Measurements from ENCODE around the gene MYRIP.

MYRIP gene

DNA sequence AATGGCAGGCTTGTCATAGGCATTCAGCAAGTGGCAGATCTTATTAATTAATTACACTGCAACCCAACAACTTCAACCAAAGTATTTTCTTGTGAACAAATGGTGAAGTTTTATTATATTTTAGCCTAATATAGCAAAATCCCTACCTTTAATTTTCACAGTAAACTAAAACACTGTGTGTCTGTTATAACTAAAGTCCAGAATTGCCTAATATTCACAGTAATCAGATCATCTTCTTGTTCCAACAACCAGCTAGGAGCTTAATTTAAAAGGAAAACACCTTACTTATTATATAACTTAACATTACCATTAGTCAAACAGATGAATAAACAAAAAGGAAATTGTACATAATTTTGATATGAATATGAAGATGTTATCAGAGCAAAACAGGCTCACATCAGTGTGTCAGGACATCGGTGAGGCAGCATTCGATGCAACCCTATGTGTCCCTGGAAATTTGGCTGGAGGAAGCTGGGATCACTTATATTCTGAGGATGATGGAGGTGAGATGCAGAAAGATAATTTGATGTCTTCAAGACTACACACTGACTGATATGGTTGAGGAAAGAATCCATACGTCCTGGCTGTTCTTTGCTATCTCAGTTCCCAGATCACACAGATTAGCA is 310.8 kb downstream of the MYRIP start:
- Histone ChIP-seq H3K9me3 (ENCODE audit: low read length) (no peaks in the 10 kb centered on the region), H3K4me1 (ENCODE audit: insufficient read depth, low read length, severe bottlenecking) (no peaks in the 10 kb centered on the region), H3K27ac (ENCODE audit: low read depth, low read length, poor library complexity, severe bottlenecking) (no peak overlapping the region), H3K9me2 (ENCODE audit: low read depth, low read length) (no peaks in the 10 kb centered on the region), H4K20me1 (ENCODE audit: insufficient read depth, low read length) (no peaks in the 10 kb centered on the region), H3K9ac (ENCODE audit: low read length) (no peak overlapping the region), H3K27me3 (ENCODE audit: insufficient read depth, low read length) (no peaks in the 10 kb centered on the region), H3K36me3 (ENCODE audit: insufficient read depth, low read length) (no peaks in the 10 kb centered on the region), H3K79me2 (ENCODE audit: insufficient read depth, low read length) (no peaks in the 10 kb centered on the region), H3K4me3 (ENCODE audit: low read depth, low read length, poor library complexity, severe bottlenecking) (no peak overlapping the region), H3F3A (ENCODE audit: insufficient read depth, low read length) (no peaks in the 10 kb centered on the region), H3K4me2 (ENCODE audit: low read length) (no peak overlapping the region), H2AFZ (ENCODE audit: low read length) (no peak overlapping the region)
- no peak for TF ChIP-seq EZH2 (IDR thresholded peaks at IDR 0.05; ENCODE audit: borderline replicate concordance, low read length)
- no peak for TF ChIP-seq CTCF (IDR thresholded peaks at IDR 0.05; ENCODE audit: low read length)

DNA sequence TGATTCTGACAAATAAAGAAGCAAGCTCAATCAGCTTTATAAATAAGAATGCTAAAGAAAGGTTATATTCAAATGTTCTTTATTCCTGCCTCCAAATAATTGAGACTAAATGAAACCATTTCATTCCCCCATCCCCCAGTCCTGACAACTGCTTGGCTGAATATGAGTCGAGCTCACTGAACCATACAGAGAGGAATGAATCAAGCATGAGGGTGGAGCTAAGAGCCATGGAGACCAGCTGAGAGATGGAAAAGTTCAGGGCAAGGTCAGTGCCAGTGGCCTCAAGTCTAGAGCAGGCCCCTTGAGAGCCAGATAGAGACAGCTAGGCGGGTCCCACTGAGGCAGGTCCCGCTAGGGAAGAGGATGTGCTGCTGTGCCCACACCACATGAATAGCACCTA is 311.4 kb downstream of the MYRIP start:
- H3F3A ChIP-seq (ENCODE audit: insufficient read depth, low read length), result no peaks in the 10 kb centered on the region
- no peaks in the 10 kb centered on the region for H3K27me3 ChIP-seq (ENCODE audit: insufficient read depth, low read length)
- TF ChIP-seq EZH2 (IDR thresholded peaks at IDR 0.05; ENCODE audit: borderline replicate concordance, low read length) (no peak), CTCF (IDR thresholded peaks at IDR 0.05; ENCODE audit: low read length) (no peak)
- H3K4me2 ChIP-seq (ENCODE audit: low read length), result no peak overlapping the region
- H3K9ac ChIP-seq (ENCODE audit: low read length), result no peak overlapping the region
- H3K9me3 ChIP-seq (ENCODE audit: low read length), result no peaks in the 10 kb centered on the region
- no peaks in the 10 kb centered on the region for H3K36me3 ChIP-seq (ENCODE audit: insufficient read depth, low read length)
- H3K4me3 ChIP-seq (ENCODE audit: low read depth, low read length, poor library complexity, severe bottlenecking), result no peak overlapping the region
- no peaks in the 10 kb centered on the region for H3K79me2 ChIP-seq (ENCODE audit: insufficient read depth, low read length)
- H3K27ac ChIP-seq (ENCODE audit: low read depth, low read length, poor library complexity, severe bottlenecking), result no peak overlapping the region
- H4K20me1 ChIP-seq (ENCODE audit: insufficient read depth, low read length), result no peaks in the 10 kb centered on the region
- no peaks in the 10 kb centered on the region for H3K4me1 ChIP-seq (ENCODE audit: insufficient read depth, low read length, severe bottlenecking)
- H3K9me2 ChIP-seq (ENCODE audit: low read depth, low read length), result no peaks in the 10 kb centered on the region
- H2AFZ ChIP-seq (ENCODE audit: low read length), result no peak overlapping the region

DNA sequence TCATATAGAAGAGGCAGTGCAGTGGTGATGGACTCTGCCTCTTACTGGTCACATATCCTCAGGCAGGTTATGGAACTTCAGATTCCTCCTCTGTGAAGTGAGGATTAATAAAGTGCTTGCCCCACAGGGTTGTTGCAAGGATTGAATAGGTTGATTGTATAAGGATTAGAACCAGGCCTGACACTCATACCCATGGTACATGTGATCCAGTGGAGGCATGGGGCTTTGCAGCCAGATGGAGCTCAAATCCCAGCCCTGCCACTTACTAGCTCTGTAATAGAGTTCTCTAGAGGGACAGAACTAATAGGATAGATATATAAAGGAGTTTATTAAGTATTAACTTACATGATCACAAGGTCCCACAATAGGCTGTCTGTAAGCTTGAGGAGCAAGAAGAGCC is 315.5 kb downstream of the MYRIP start:
- Histone ChIP-seq H3K4me3 (ENCODE audit: low read depth, low read length, poor library complexity, severe bottlenecking) (no peak overlapping the region), H3K4me1 (ENCODE audit: insufficient read depth, low read length, severe bottlenecking) (no peaks in the 10 kb centered on the region), H3K27me3 (ENCODE audit: insufficient read depth, low read length) (no peaks in the 10 kb centered on the region), H4K20me1 (ENCODE audit: insufficient read depth, low read length) (no peaks in the 10 kb centered on the region), H3K9me2 (ENCODE audit: low read depth, low read length) (no peaks in the 10 kb centered on the region), H2AFZ (ENCODE audit: low read length) (no peak overlapping the region), H3K4me2 (ENCODE audit: low read length) (no peak overlapping the region), H3K79me2 (ENCODE audit: insufficient read depth, low read length) (no peaks in the 10 kb centered on the region), H3F3A (ENCODE audit: insufficient read depth, low read length) (no peaks in the 10 kb centered on the region), H3K9ac (ENCODE audit: low read length) (no peak overlapping the region), H3K9me3 (ENCODE audit: low read length) (no peaks in the 10 kb centered on the region), H3K27ac (ENCODE audit: low read depth, low read length, poor library complexity, severe bottlenecking) (no peak overlapping the region), H3K36me3 (ENCODE audit: insufficient read depth, low read length) (no peaks in the 10 kb centered on the region)
- no peak for TF ChIP-seq EZH2 (IDR thresholded peaks at IDR 0.05; ENCODE audit: borderline replicate concordance, low read length)
- no peak for TF ChIP-seq CTCF (IDR thresholded peaks at IDR 0.05; ENCODE audit: low read length)

All from OCI-LY1 (cell line).